ENCODE data around the gene REPS1.

Gene REPS1

GRCh38 chr6:139028658-139029469, 40.8 kb upstream of the REPS1 start, which contains the start of gene ABRACL (continued):
- TF ChIP-seq ZNF560 (tag by site-specific recombination; IDR thresholded peaks at IDR 0.05; ENCODE audit: borderline replicate concordance) (no peak), ZNF529 (tag by site-specific recombination; IDR thresholded peaks at IDR 0.05; ENCODE audit: insufficient replicate concordance) (no peak), ZBTB7A (tag by site-specific recombination; IDR thresholded peaks at IDR 0.05; ENCODE audit: low read depth) (no peak; the same call in 1 of the 2 replicates), ZNF701 (tag by site-specific recombination; IDR thresholded peaks at IDR 0.05) (no peak), ZNF555 (tag by site-specific recombination; conservative IDR thresholded peaks at IDR 0.05) (no peak), ZBTB6 (tag by site-specific recombination; IDR thresholded peaks at IDR 0.05) (no peak), ZNF707 (tag by site-specific recombination; IDR thresholded peaks at IDR 0.05) (no peak), KLF8 (tag by site-specific recombination; IDR thresholded peaks at IDR 0.05) (0 out of 2 replicates have a peak, but pooled peaks have one; percentile 35), ZSCAN5A (tag by site-specific recombination; IDR thresholded peaks at IDR 0.05) (no peak), ZNF133 (tag by site-specific recombination; IDR thresholded peaks at IDR 0.05) (0 out of 2 replicates have a peak, but pooled peaks have one; percentile 13), ZNF174 (tag by site-specific recombination; IDR thresholded peaks at IDR 0.05) (no peak), SALL2 (tag by site-specific recombination; IDR thresholded peaks at IDR 0.05; ENCODE audit: borderline replicate concordance) (no peak), ZNF837 (tag by site-specific recombination; IDR thresholded peaks at IDR 0.05) (no peak), ZNF473 (tag by site-specific recombination; IDR thresholded peaks at IDR 0.05) (no peak), TSHZ1 (tag by site-specific recombination; IDR thresholded peaks at IDR 0.05; ENCODE audit: borderline replicate concordance) (no peak; the same call in 1 of the 2 replicates), ZSCAN23 (tag by site-specific recombination; IDR thresholded peaks at IDR 0.05) (no peak), ZNF324 (tag by site-specific recombination; IDR thresholded peaks at IDR 0.05) (no peak), ZNF768 (tag by site-specific recombination; IDR thresholded peaks at IDR 0.05) (no peak), ZNF248 (tag by site-specific recombination; IDR thresholded peaks at IDR 0.05) (no peak), KLF7 (tag by site-specific recombination; IDR thresholded peaks at IDR 0.05; ENCODE audit: borderline replicate concordance) (no peak), ZNF426 (tag by site-specific recombination; IDR thresholded peaks at IDR 0.05) (no peak), ZNF211 (tag by site-specific recombination; IDR thresholded peaks at IDR 0.05; ENCODE audit: low read depth) (no peak), ZNF24 (tag by site-specific recombination; IDR thresholded peaks at IDR 0.05) (no peak), HOXC10 (CRISPR knock-in tag; IDR thresholded peaks at IDR 0.05) (no peak), ZNF548 (tag by site-specific recombination; IDR thresholded peaks at IDR 0.05) (no peak), KLF16 (tag by site-specific recombination; IDR thresholded peaks at IDR 0.05) (peak; percentile 75; the same call in 1 of the 2 replicates), ZNF549 (tag by site-specific recombination; IDR thresholded peaks at IDR 0.05) (no peak), ZNF791 (tag by site-specific recombination; IDR thresholded peaks at IDR 0.05) (no peak), ZNF239 (tag by site-specific recombination; IDR thresholded peaks at IDR 0.05) (no peak), ZNF350 (tag by site-specific recombination; IDR thresholded peaks at IDR 0.05) (no peak), SP3 (tag by site-specific recombination; IDR thresholded peaks at IDR 0.05) (peak; percentile 23), ZNF221 (tag by site-specific recombination; IDR thresholded peaks at IDR 0.05; ENCODE audit: borderline replicate concordance) (no peak), YY2 (tag by site-specific recombination; IDR thresholded peaks at IDR 0.05) (no peak), HOXD13 (CRISPR knock-in tag; IDR thresholded peaks at IDR 0.05; ENCODE audit: borderline replicate concordance) (no peak), RBAK (tag by site-specific recombination; IDR thresholded peaks at IDR 0.05) (no peak), ZNF404 (tag by site-specific recombination; IDR thresholded peaks at IDR 0.05) (no peak), ZNF416 (tag by site-specific recombination; IDR thresholded peaks at IDR 0.05) (no peak)

Data from HEK293 (cell line).